Measurements from ENCODE around the gene RGS7. TPM values are rescaled to one million over a fixed set of nuclear protein-coding genes. Genes with fewer than 3 reads are reported as not detected.

The RGS7 gene
- total RNA-seq, 2 donors from 2014 or later = 0.26 to 0.99 TPM

DNA sequence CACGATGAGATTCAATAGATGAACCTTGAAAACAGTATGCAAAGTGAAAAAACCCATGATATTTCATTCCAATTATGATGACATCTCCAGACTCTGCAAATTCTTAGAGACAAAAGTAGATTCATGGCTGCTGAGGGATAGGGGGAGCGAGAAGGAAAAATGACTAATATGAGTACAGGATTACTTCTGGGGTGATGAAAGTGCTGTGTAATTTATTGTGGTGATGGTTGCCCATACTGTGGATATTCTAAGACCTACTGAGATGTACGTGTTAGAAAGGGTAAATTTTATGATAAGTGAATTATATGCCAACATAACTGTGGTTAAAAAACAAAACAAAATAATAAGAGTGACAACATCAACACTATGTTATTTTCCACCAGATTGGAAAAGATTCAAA lies 18.9 kb upstream of the RGS7 start:
- intact Hi-C loops (cut with DNase I) = no loop called here

DNA sequence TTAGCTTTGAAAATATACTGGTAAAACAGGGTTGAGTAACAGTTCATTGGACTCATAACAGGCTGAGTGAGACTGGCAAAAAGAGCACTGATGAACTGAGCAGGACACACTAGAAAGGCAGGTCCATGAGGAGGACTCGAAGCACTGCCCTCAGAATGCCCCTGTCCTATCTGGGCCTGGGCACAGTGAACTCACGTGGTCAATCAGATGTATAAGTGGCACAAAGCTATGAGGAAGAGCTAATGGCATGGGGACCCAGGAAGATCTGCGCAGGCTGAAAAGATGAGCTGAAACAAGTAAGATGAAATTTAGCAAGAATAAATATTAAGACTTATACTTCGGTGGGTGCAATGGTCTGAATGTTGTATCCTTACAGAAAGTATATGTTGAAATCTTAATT lies 9.2 kb upstream of the RGS7 start:
- 69 to 80% methylated on average over 4 of the region's 4 CpGs for WGBS, 2 donors
- Histone ChIP-seq H3K9me3 (no peaks in the 10 kb centered on the region), H3K4me3 (no peak overlapping the region), H3K4me1 (no peaks in the 10 kb centered on the region), H3K36me3 (replicated peaks in 1 of 2; ENCODE audit: insufficient read depth in 1 of 2, low read depth in 2 of 2) (no peaks in the 10 kb centered on the region), H3K27ac (no peak overlapping the region), H3K27me3 (no peaks in the 10 kb centered on the region)
- TF ChIP-seq POLR2A (IDR thresholded peaks at IDR 0.05) = no peak
- TF ChIP-seq, protein P1, sequence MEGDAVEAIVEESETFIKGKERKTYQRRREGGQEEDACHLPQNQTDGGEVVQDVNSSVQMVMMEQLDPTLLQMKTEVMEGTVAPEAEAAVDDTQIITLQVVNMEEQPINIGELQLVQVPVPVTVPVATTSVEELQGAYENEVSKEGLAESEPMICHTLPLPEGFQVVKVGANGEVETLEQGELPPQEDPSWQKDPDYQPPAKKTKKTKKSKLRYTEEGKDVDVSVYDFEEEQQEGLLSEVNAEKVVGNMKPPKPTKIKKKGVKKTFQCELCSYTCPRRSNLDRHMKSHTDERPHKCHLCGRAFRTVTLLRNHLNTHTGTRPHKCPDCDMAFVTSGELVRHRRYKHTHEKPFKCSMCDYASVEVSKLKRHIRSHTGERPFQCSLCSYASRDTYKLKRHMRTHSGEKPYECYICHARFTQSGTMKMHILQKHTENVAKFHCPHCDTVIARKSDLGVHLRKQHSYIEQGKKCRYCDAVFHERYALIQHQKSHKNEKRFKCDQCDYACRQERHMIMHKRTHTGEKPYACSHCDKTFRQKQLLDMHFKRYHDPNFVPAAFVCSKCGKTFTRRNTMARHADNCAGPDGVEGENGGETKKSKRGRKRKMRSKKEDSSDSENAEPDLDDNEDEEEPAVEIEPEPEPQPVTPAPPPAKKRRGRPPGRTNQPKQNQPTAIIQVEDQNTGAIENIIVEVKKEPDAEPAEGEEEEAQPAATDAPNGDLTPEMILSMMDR (IDR thresholded peaks at IDR 0.05) = no peak
- ATAC-seq (no peak), DNase-seq (no peak)
- intact Hi-C loops (cut with DNase I) = no loop called here

More for the DNA sequence above, 18.9 kb upstream of the RGS7 start:
- ATAC-seq = no peak
- Histone ChIP-seq H3K4me3 (no peak overlapping the region), H3K36me3 (replicated peaks in 1 of 2; ENCODE audit: insufficient read depth in 1 of 2, low read depth in 2 of 2) (no peaks in the 10 kb centered on the region), H3K4me1 (no peaks in the 10 kb centered on the region), H3K9me3 (no peaks in the 10 kb centered on the region), H3K27ac (no peak overlapping the region), H3K27me3 (no peaks in the 10 kb centered on the region)
- WGBS, 2 donors = 59 to 72% methylated on average over 3 of the region's 3 CpGs
- no peak for TF ChIP-seq POLR2A (IDR thresholded peaks at IDR 0.05)
- TF ChIP-seq, protein P1 (IDR thresholded peaks at IDR 0.05) = no peak
- no peak for DNase-seq

DNA sequence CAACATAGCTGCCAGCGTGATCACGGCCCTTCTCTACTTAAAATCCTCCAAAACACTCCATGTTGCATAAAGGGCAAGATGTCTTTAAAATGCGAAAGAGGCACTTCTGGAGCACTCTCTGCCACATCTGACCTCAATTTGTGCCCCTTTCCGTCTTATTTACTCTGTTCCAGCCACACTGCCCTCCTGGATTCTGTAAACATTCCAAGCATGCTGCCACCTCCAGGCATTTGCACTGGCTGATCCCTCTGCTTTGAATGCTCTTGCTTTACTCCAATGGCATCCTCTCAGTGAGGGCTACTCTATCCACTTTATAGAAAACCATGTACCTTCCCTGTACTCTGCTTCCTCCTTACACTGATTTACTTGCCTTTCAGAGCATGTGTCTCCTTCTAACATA lies 5.3 kb upstream of the RGS7 start:
- no peaks in the 10 kb centered on the region for H3K36me3 ChIP-seq (replicated peaks in 1 of 2; ENCODE audit: insufficient read depth in 1 of 2, low read depth in 2 of 2)
- 52 to 54% methylated on average over 4 of the region's 4 CpGs for WGBS, 2 donors
- intact Hi-C loops (cut with DNase I) = no loop called here
- H3K27ac ChIP-seq = no peak overlapping the region
- TF ChIP-seq, protein P1 (IDR thresholded peaks at IDR 0.05) = no peak
- TF ChIP-seq POLR2A (IDR thresholded peaks at IDR 0.05) = no peak
- no peak for ATAC-seq
- H3K4me1 ChIP-seq = peaks cover under 1% of the 10 kb centered on the region
- no peaks in the 10 kb centered on the region for H3K27me3 ChIP-seq
- H3K4me3 ChIP-seq = no peak overlapping the region
- H3K9me3 ChIP-seq = no peaks in the 10 kb centered on the region
- no peak for DNase-seq

DNA sequence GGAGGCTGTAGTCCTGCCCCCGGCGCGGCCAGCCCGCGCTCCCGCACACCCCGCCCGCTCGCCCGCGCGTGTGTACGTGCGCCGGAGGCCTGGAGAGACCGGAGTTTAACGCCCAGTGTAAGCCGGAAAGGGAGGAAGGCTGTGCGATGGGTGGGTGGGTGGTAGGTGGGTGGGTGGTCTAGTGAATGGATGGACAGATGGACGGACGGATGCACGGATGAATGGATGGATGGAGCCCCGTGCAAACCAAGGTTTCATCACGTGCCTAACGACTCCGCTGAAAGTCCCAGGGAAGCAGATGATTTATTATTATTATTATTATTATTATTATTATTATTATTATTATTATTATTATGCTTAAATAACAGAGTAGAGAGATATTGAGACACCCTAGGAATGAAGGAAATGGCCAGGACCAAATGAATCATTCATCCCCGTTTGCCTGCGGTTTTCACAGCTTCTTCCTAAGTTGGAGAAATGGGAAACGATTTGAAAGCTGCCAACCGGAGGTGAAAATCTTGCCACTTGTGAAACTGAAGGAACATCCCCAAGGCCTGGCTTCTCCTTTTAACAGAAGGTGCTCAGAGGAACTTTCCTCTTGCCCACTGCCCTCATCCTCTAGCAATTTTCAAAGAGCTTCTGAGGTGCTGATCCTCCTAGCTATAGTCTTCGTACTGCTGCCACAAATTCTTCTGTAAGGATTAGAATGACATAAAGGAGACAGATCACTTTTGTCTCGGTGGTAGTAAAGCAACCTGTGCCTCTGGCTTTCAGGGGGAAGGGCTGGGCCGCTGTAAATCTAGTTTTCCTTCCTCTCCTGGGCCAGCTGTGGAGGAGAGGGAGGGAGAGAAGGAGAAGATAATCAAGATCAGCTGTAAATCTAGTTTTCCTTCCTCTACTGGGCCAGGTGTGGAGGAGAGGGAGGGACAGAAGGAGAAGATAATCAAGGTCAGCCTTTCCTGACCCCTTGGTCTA lies 648 bp upstream of the RGS7 start:
- H3K4me3 ChIP-seq = peak overlapping the region in 1 of 2 donors; percentile 34
- no peaks in the 10 kb centered on the region for H3K27me3 ChIP-seq
- no peaks in the 10 kb centered on the region for H3K36me3 ChIP-seq (replicated peaks in 1 of 2; ENCODE audit: insufficient read depth in 1 of 2, low read depth in 2 of 2)
- no peak for DNase-seq
- intact Hi-C loops (cut with DNase I) = no loop called here
- no peak overlapping the region for H3K27ac ChIP-seq
- 8% methylated on average over 32 to 33 of the region's 33 CpGs for WGBS, 2 donors
- no peak for ATAC-seq
- no peaks in the 10 kb centered on the region for H3K9me3 ChIP-seq
- TF ChIP-seq, protein P1 (IDR thresholded peaks at IDR 0.05) = no peak
- H3K4me1 ChIP-seq = peaks cover 9% of the 10 kb centered on the region

DNA sequence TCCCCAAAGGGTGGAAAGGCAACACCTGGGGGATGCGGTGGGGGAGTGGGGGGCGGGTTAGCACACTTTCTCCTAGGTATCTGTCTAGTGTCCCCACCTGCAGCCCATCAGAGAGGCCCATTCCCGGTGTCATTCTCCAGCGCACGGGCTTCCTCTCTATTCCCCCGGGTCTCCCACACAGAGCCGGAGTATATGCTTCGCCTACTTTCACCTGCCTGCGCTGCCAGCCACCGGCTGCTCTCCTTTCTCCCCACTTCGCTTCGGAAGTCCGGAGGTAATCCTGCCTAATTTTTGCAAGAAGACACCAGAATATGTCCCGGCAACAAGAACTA lies 852 bp downstream of the RGS7 start:
- no peaks in the 10 kb centered on the region for H3K9me3 ChIP-seq
- 2 to 7% methylated on average over 14 of the region's 14 CpGs for WGBS, 2 donors
- H3K27ac ChIP-seq = no peak overlapping the region
- TF ChIP-seq POLR2A (IDR thresholded peaks at IDR 0.05) = no peak
- TF ChIP-seq, protein P1 (IDR thresholded peaks at IDR 0.05) = no peak
- H3K4me1 ChIP-seq = peaks cover 9% of the 10 kb centered on the region
- H3K27me3 ChIP-seq = no peaks in the 10 kb centered on the region
- intact Hi-C loops (cut with DNase I) = no loop called here
- ATAC-seq (no peak), DNase-seq (peak in 1 of 4 donors; percentile 9)
- H3K36me3 ChIP-seq (replicated peaks in 1 of 2; ENCODE audit: insufficient read depth in 1 of 2, low read depth in 2 of 2) = no peaks in the 10 kb centered on the region
- no peak overlapping the region for H3K4me3 ChIP-seq

Measured in body of pancreas (tissue), 4 donors.